SJSA1 (cell line): ENCODE data around the gene SERPINA1. TPM values are rescaled to one million over a fixed set of nuclear protein-coding genes. Genes with fewer than 3 reads are reported as not detected.

Experiments used
- DNase-seq, 2 experiments: peaks; one replicate each; pipeline ENCODE4 v3.0.0-alpha.2; 2015 to 2020; ENCODE audit warnings: low spot score in 2 of 2, low read depth in 1 of 2
- H3K27ac ChIP-seq: fragments of 250-450 bp; sonication (Bioruptor Pico); 2 replicates; pipeline ENCODE4 v1.5.1; 2020; ENCODE audit warnings: mild to moderate bottlenecking, moderate library complexity
- H3K27me3 ChIP-seq: fragments of 250-450 bp; sonication (Bioruptor Pico); replicated peaks from 2 replicates; pipeline ENCODE4 v1.5.1; 2020; ENCODE audit warnings: mild to moderate bottlenecking, moderate library complexity
- H3K36me3 ChIP-seq: fragments of 250-450 bp; sonication (Bioruptor Pico); 2 replicates; pipeline ENCODE4 v1.5.1; 2020; ENCODE audit warnings: mild to moderate bottlenecking
- H3K4me1 ChIP-seq: fragments of 250-450 bp; sonication (Bioruptor Pico); replicated peaks from 2 replicates; pipeline ENCODE4 v1.6.1; 2021; ENCODE audit warnings: mild to moderate bottlenecking
- H3K4me3 ChIP-seq: fragments of 250-450 bp; sonication (Bioruptor Pico); 2 replicates; pipeline ENCODE4 v1.5.1; 2020; ENCODE audit warnings: mild to moderate bottlenecking
- H3K9me3 ChIP-seq: fragments of 250-450 bp; sonication (Bioruptor Pico); replicated peaks from 2 replicates; pipeline ENCODE4 v1.5.1; 2020; ENCODE audit warnings: mild to moderate bottlenecking
- total RNA-seq: library from RNA; depleted of rRNA; stranded (reverse); fragments of >200 nt; shearing (Covaris generic); gene quantifications from 2 replicates; pipeline ENCODE4 v1.2.3, GENCODE V29; 2014

SERPINA1 gene
- total RNA-seq, 1 experiment from 2014 or later, result 6.9 TPM

DNA sequence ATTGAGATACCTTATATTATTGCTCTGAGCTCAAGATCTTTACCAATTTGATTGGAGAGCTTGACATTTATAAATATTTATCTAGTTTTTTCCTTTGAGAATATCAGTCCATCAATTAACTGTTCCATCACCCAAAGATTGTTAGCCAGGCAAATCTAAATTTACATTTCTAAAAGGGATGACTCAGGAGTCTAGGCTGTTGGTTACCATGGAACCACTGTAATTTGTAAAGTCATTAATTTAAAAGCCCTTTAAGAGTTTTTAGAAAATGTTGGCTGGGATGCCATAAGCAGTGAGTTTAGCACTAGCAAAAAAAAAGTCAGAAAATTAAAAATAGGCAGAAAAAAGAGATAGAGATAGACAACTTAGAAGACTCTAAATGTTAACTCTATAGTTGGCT is 19.5 kb upstream of the SERPINA1 start:
- DNase-seq, result no peak
- H3K9me3 ChIP-seq, result no peaks in the 10 kb centered on the region
- H3K4me3 ChIP-seq, result no peak overlapping the region

DNA sequence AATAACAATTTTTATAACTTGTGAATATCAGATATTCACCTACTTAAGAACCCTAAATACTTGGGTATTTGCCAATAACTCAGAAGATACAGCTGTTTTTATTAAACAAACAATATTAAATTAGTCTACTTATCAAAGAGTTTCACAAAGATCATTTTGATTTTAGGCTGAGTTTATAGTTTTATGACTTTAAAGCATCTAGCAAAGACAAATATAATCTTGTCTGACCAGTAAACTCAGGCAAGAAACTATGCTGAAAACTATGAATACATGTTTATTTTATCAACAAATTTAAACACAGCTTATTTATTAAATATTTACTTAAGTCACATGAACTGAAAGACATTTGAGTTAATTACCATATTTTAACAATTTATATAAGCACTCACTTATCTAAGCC is 18.5 kb upstream of the SERPINA1 start:
- H3K4me1 ChIP-seq, result no peaks in the 10 kb centered on the region
- no peaks in the 10 kb centered on the region for H3K9me3 ChIP-seq
- no peaks in the 10 kb centered on the region for H3K36me3 ChIP-seq
- H3K27me3 ChIP-seq, result no peaks in the 10 kb centered on the region
- DNase-seq, result no peak
- H3K27ac ChIP-seq, result no peak overlapping the region
- no peak overlapping the region for H3K4me3 ChIP-seq

More for the DNA sequence above, 19.5 kb upstream of the SERPINA1 start:
- Histone ChIP-seq H3K27ac (no peak overlapping the region), H3K36me3 (no peaks in the 10 kb centered on the region), H3K4me1 (no peaks in the 10 kb centered on the region), H3K27me3 (no peaks in the 10 kb centered on the region)

DNA sequence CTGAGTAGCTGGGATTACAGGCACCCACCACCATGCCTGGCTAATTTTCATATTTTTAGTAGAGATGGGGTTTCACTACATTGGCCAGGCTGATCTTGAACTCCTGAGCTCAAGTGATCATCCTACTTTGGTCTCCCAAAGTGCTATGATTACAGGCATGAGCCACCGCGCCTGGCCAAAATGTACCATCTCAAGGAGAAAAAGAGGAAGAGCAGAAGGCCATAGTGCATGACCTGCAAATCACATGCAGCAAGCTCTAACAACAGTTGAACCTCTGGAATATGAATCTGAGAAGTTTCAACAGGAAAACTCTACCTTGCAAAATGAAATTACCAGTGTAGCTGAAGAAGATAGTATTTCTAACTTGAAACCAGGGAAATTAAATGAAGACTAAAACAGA is 17.1 kb upstream of the SERPINA1 start:
- H3K4me1 ChIP-seq, result peaks cover 7% of the 10 kb centered on the region; the same call in 1 of the 2 replicates
- no peaks in the 10 kb centered on the region for H3K9me3 ChIP-seq

DNA sequence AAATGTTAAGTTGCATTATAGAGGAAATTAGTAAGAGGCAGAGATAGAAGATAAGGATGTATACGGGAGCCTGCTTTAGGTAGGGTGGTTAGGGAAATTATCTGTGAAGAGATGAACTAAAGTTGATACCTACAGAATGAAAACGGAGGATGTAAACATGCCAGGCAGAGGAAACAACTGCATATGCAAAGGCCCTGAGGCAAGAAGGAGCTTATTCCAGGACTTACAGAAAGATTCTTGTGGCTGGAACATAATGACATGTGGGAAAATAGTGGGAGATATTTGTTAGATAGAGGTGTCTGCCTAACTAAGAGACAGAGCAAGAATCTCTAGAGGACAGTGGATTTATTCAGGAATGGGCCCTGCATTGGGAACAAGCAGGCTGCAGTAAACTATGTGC is 16.2 kb upstream of the SERPINA1 start:
- H3K36me3 ChIP-seq, result no peaks in the 10 kb centered on the region
- no peak overlapping the region for H3K4me3 ChIP-seq
- H3K9me3 ChIP-seq, result no peaks in the 10 kb centered on the region
- H3K27me3 ChIP-seq, result no peaks in the 10 kb centered on the region
- H3K4me1 ChIP-seq, result peaks cover 11% of the 10 kb centered on the region; the same call in 1 of the 2 replicates
- DNase-seq, result no peak
- no peak overlapping the region for H3K27ac ChIP-seq

More for the DNA sequence above, 17.1 kb upstream of the SERPINA1 start:
- H3K4me3 ChIP-seq, result no peak overlapping the region
- H3K27me3 ChIP-seq, result no peaks in the 10 kb centered on the region
- H3K27ac ChIP-seq, result no peak overlapping the region
- H3K36me3 ChIP-seq, result no peaks in the 10 kb centered on the region
- no peak for DNase-seq

DNA sequence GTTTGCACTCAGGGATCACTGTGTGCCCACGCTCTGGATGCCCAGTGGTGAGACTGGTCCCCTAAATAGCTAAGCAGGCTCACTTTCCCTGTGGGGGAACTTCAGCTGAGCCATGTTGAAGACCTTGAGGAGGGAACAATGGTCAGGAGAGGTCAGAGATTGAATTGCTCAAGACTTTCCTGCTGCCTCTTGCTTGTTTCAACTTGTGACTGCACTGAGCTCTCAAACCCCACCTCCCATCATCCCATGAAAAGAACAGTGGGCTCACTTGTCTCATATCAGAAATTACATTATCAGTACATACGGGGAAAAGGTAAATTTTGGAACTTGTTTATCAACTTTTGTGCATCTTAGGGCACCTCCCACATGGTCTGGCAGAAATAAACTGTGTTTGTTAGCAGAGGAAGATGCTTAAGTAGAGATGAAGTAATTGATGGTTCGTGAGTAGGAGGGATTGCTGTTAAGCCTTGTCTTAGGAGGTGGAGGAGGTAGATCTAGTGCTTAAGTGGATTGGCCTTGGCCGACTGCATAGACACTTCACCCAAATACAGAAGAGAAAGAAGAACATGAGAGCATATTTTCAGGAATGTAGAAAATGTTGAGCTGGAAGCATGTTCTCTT is 15.0 kb upstream of the SERPINA1 start:
- no peak overlapping the region for H3K4me3 ChIP-seq
- peaks cover 11% of the 10 kb centered on the region; the same call in 1 of the 2 replicates for H3K4me1 ChIP-seq
- H3K27me3 ChIP-seq, result no peaks in the 10 kb centered on the region
- no peaks in the 10 kb centered on the region for H3K36me3 ChIP-seq
- H3K9me3 ChIP-seq, result no peaks in the 10 kb centered on the region
- no peak overlapping the region for H3K27ac ChIP-seq
- DNase-seq, result no peak

DNA sequence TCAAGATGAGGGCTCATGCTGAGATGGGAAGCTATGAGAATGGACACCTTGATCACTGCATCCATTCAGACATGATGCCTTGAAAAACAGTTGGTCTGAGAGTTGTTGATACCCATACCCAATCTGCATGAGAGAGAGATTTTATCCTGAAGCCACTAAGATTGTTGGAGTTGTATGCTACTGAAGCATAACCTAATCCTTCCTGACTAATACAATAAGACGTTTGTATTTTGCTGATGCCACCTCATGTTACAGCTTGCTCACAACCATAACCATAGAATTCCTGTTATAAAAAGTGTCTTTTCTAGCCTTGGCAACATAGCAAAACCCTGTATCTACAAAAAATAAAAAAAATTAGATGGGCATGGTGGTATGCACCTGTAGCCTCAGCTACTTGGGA is 12.7 kb upstream of the SERPINA1 start:
- no peak overlapping the region for H3K4me3 ChIP-seq
- H3K36me3 ChIP-seq, result no peaks in the 10 kb centered on the region
- no peaks in the 10 kb centered on the region for H3K9me3 ChIP-seq
- DNase-seq, result no peak
- H3K27me3 ChIP-seq, result no peaks in the 10 kb centered on the region
- H3K4me1 ChIP-seq, result peaks cover 28% of the 10 kb centered on the region
- no peak overlapping the region for H3K27ac ChIP-seq

DNA sequence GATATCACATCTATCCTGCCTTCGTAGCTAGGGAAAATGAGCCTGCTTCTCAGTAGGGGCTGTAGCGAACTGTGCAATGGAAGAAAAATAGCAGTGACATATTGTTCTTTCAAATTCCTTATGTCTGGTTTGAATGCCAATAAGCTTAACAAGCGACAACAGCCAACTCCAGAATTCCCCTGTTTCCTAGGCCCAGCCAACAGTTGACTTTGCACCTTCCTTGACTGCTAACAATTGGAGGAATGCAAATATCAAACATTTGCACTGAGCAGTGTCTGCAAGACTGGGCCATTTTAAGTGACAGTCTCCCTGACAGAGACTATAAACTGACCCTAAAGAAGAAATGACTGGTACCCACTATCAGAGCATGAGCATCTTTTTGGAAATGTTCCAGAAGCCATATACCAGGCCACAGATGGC is 12.0 kb upstream of the SERPINA1 start:
- Histone ChIP-seq H3K4me3 (no peak overlapping the region), H3K36me3 (no peaks in the 10 kb centered on the region), H3K27me3 (no peaks in the 10 kb centered on the region), H3K27ac (no peak overlapping the region), H3K4me1 (peaks cover 28% of the 10 kb centered on the region), H3K9me3 (no peaks in the 10 kb centered on the region)
- DNase-seq, result no peak

DNA sequence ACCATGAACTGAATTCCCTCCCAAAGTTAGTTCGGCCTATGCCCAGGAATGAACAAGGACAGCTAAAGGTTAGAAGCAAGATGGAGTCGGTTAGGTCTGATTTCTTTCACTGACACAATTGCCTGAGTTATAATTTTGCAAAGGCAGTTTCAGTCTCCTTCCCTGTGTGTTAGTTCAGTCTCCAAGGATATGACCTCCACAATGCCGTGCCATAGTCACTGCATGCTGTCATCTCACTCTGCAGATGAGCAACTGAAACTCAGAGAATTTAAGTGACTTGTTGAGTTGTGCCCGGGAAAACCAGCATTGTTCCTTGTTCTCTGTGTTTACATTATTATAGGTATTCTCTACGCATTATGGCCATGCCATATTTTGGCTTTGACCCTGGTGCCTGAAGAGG is 10.1 kb upstream of the SERPINA1 start:
- no peak overlapping the region for H3K27ac ChIP-seq
- peaks cover 28% of the 10 kb centered on the region for H3K4me1 ChIP-seq
- no peaks in the 10 kb centered on the region for H3K36me3 ChIP-seq
- H3K9me3 ChIP-seq, result no peaks in the 10 kb centered on the region
- DNase-seq, result no peak
- no peaks in the 10 kb centered on the region for H3K27me3 ChIP-seq
- H3K4me3 ChIP-seq, result no peak overlapping the region

DNA sequence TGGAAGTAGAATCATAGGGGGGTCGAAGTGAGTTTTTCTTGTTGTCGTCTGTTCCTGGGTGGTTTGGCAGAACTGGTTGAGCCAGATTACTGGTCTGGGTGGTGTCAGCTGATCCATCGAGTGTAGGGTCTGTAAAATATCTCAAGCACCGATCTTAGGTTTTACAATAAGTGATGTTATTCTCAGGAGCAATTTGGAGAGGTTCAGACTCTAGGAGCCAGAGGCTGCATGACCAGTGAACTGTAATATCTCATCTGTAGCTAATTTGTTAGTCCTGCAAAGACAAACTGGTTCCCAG is 9.7 kb upstream of the SERPINA1 start:
- Histone ChIP-seq H3K36me3 (no peaks in the 10 kb centered on the region), H3K4me1 (peaks cover 28% of the 10 kb centered on the region), H3K27ac (no peak overlapping the region), H3K4me3 (no peak overlapping the region), H3K27me3 (no peaks in the 10 kb centered on the region), H3K9me3 (no peaks in the 10 kb centered on the region)
- DNase-seq, result no peak

DNA sequence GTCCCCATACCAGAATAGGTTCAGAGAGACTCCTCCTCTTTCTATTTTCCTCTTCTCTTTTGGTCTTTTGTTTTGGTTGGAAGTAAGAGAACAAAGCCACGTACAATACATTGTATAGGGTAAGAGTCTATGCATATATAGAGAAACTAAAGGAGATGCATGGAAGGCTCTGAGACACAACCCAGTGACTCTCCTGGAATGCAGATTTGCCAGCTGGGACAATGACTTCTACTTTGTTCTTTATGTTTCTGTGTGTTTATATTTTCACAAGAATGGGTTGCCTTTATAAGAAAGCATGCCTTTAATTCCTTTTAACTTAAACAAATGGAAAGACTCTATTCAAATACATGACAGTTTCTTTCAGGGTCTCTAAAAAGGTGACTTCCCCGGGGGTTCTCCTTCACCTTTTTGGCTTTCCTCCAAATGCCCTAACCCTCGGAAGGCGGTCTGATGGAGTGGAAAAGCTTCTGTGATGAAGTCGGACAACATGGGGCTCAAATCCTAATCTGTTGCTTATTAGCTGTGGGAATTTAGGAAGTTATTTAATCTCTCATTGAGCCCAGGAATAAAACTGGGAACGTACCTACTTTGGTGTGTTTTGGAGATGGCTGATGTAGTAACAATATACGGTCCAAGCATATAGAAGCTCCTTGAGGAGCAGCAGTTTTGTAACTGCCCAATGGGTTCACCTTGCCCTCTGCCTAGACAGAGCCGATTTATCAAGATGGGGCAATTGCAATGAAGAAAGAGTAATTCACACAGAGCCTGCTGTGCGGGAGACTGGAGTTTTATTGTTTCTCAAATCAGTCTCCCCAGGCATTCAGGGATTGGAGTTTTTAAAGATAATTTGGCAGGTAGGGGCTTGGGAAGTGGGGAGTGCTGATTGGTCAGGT is 9.1 kb upstream of the SERPINA1 start:
- DNase-seq, result peak in 1 of 2 experiments; percentile 25
- H3K27me3 ChIP-seq, result no peaks in the 10 kb centered on the region
- H3K9me3 ChIP-seq, result no peaks in the 10 kb centered on the region
- no peak overlapping the region for H3K4me3 ChIP-seq
- H3K27ac ChIP-seq, result no peak overlapping the region
- H3K36me3 ChIP-seq, result no peaks in the 10 kb centered on the region
- H3K4me1 ChIP-seq, result peaks cover 28% of the 10 kb centered on the region

DNA sequence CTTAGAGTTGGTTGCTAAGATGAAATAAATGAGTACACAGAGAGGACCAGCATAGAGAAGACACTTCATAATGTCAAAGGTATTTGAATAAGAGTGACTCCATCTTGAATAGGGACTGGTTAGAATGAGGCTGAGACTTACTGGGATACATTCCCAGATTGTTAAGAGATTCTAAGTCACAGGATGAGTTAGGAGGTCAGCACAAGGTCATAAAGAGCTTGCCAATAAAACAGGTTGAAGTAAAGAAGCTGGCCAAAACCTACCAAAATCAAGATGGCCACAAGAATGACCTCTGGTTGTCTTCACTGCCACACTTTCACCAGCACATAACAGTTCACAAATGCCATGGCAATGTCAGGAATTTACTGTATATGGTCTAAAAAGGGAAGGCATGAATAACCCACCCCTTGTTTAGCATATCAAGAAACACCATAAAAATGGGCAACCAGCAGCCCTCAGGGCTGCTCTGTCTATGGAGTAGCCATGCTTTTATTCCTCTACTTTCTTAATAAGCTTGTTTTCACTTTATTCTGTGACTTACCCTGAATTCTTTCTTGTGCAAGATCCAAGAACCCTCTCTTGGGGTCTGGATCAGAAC is 8.3 kb upstream of the SERPINA1 start:
- H3K4me1 ChIP-seq, result peaks cover 33% of the 10 kb centered on the region
- DNase-seq, result no peak
- no peak overlapping the region for H3K4me3 ChIP-seq

DNA sequence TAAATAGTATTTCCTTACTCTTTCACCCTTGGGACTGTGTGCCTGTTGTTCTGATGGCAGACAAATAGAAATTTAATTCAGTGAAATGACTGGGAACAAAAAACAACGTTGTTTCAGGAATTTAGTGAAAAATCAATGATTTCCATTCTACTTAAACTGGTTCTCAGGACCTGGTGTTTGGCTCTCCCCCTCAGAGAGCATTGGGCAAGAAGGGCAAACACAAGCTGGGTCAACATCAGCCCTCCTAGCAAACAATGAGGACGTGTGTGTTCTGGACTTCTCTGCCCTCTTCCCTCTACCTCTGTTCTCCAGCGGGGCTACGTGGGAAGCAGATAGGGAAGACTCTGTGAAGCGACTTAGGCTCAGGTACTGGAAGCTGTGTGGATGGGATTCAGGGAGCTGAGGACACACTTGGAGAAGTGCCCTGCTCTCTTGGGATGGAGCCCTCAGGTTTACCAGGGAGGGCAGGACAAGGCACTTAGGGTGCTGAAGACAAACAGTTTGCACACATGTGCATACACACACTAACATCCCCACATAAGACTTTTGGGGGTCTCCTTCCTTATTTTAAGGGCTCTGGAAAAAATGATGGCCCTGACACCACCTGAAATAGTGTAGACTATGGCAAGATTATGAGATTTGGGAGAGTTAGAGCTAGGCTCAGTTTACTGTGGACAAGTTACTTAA is 7.6 kb upstream of the SERPINA1 start:
- Histone ChIP-seq H3K27me3 (no peaks in the 10 kb centered on the region), H3K36me3 (no peaks in the 10 kb centered on the region), H3K27ac (no peak overlapping the region), H3K4me1 (peaks cover 33% of the 10 kb centered on the region), H3K9me3 (no peaks in the 10 kb centered on the region), H3K4me3 (no peak overlapping the region)
- no peak for DNase-seq

More for the DNA sequence above, 8.3 kb upstream of the SERPINA1 start:
- H3K36me3 ChIP-seq, result no peaks in the 10 kb centered on the region
- no peaks in the 10 kb centered on the region for H3K27me3 ChIP-seq
- H3K27ac ChIP-seq, result no peak overlapping the region
- H3K9me3 ChIP-seq, result no peaks in the 10 kb centered on the region

DNA sequence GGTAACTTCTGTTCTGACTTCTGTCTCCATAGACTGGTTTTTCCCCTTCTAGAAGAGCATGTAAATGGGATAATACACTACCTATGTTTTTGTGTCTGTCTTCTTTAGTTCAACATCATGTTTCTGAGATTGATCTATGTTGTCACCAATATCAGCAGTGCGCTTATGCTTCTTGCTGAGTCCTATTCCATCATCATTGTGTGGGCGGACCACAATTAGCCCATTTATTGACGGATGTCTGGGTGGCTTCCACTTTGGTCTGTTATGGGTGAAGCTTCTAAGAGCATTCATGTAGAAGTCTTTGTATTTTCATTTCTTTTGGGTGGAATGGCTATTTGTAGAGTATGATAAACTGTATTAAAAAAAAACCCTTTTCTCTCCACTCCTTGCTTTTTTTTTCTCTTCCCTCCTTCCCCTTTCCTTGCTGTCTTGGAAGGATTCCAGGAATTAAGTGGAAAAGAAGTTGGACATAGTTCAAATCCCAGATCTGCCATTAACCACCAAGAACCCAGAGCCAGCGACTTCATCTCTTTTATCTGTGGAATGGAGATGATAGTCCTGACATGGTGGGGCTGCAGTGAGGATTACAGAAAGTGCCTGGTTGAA is 7.0 kb upstream of the SERPINA1 start:
- no peaks in the 10 kb centered on the region for H3K27me3 ChIP-seq
- no peak for DNase-seq
- H3K4me1 ChIP-seq, result peaks cover 34% of the 10 kb centered on the region
- H3K27ac ChIP-seq, result no peak overlapping the region
- no peak overlapping the region for H3K4me3 ChIP-seq
- H3K9me3 ChIP-seq, result no peaks in the 10 kb centered on the region
- no peaks in the 10 kb centered on the region for H3K36me3 ChIP-seq
